GM20000 (cell line): ENCODE data around the gene AUH.

ENCODE experiments used
- DNase-seq: peaks from one replicate; pipeline ENCODE4 v3.0.0; 2012; ENCODE audit warnings: low spot score
- TF ChIP-seq, protein P1 (sequence below): IDR thresholded peaks from 2 replicates; pipeline ENCODE4 v1.5.1; 2012; ENCODE audit warnings: mild to moderate bottlenecking, control low read depth; ENCODE audit errors: extremely low read depth, missing control alignments

AUH gene

GRCh38 chr9:91179237-91180138 lies 182.2 kb downstream of the AUH start:
- no peak for DNase-seq
- TF ChIP-seq, protein P1, sequence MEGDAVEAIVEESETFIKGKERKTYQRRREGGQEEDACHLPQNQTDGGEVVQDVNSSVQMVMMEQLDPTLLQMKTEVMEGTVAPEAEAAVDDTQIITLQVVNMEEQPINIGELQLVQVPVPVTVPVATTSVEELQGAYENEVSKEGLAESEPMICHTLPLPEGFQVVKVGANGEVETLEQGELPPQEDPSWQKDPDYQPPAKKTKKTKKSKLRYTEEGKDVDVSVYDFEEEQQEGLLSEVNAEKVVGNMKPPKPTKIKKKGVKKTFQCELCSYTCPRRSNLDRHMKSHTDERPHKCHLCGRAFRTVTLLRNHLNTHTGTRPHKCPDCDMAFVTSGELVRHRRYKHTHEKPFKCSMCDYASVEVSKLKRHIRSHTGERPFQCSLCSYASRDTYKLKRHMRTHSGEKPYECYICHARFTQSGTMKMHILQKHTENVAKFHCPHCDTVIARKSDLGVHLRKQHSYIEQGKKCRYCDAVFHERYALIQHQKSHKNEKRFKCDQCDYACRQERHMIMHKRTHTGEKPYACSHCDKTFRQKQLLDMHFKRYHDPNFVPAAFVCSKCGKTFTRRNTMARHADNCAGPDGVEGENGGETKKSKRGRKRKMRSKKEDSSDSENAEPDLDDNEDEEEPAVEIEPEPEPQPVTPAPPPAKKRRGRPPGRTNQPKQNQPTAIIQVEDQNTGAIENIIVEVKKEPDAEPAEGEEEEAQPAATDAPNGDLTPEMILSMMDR, result no peak

- TF ChIP-seq, protein P1, result no peak
- no peak for DNase-seq
Measured at GRCh38 chr9:91178281-91179236, 183.2 kb downstream of the AUH start.

- DNase-seq, result no peak
- TF ChIP-seq, protein P1, result no peak
Measured at GRCh38 chr9:91177661-91178280, 183.9 kb downstream of the AUH start.

DNA sequence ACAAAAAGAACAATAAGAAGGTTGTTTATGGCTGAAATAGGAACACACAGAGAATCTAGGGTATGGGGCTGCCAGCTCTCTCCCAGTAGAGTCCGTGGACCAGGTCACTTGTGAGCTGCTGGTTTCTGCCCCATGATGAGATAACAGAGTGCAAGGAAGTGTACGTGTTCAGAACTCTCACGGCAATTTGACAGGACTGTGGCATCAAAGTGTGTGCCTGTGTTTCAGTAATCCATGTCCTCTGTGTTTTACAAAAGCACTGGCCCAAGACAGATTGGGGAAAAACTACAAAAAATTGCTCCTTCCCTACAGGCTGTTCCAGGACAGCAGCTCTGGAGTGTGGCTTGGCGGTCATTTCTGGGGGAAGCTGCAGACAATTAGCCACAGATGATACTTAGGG lies 184.6 kb downstream of the AUH start:
- TF ChIP-seq, protein P1, result no peak
- no peak for DNase-seq

DNA sequence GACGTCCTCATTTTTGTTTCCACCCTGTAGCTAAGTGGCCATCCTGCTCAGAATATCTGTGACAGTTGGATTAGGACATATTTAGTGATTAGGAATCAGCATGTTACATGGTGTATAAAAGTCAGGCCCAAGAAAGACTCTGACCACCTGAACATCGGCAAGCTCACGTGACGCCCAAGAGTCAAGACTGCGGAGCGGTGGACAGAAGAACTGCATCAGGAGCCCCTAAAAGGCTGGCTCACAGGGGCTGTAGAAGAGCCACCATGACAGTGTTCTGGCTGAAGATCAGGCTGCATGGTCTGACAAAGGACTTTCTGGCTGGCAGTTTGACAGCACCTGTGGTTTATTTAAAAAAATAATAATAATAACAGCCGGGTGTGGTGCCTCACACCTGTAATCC lies 185.3 kb downstream of the AUH start:
- TF ChIP-seq, protein P1, result no peak
- DNase-seq, result no peak

DNA sequence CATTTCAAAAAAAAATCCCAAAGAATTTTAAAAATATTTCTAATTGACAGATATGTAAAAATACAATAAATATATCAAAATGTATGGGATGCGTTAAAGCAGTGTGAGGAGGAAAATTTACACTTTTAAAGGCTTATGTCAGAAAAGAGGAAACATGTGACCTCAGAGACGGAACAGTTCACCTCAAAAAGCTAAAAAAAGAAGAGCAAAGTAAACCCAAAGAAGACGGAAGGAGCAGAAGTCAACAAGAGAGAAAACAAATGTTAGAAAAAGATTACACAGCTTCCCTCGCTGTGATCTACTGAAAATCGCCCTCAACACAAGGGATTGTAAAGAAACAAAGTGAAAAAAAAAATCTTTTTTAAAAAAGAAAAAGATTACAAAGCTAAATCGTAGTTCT lies 186.9 kb downstream of the AUH start:
- TF ChIP-seq, protein P1, result no peak
- no peak for DNase-seq
